ENCODE results near the gene RGPD3.

RGPD3 gene

GRCh38 chr2:106363791-106364190, 104.4 kb downstream of the RGPD3 start:
- TF ChIP-seq EP300 (IDR thresholded peaks at IDR 0.05; ENCODE audit: borderline replicate concordance) (no peak), USF1 (IDR thresholded peaks at IDR 0.05) (no peak), TEAD4 (IDR thresholded peaks at IDR 0.05) (no peak), TCF12 (IDR thresholded peaks at IDR 0.05; ENCODE audit: low read depth) (no peak), TAF1 (IDR thresholded peaks at IDR 0.05; ENCODE audit: low read depth) (no peak), ZBTB7A (IDR thresholded peaks at IDR 0.05; ENCODE audit: low read depth) (no peak), FOXM1 (IDR thresholded peaks at IDR 0.05; ENCODE audit: borderline replicate concordance, low read depth) (no peak), CREB1 (IDR thresholded peaks at IDR 0.05; ENCODE audit: low read depth) (no peak), RAD21 (IDR thresholded peaks at IDR 0.05; ENCODE audit: low read depth) (no peak), EGR1 (IDR thresholded peaks at IDR 0.05) (no peak), MAX (IDR thresholded peaks at IDR 0.05) (no peak), CEBPB (IDR thresholded peaks at IDR 0.05) (no peak), YY1 (IDR thresholded peaks at IDR 0.05; ENCODE audit: low read depth) (no peak), NFIC (IDR thresholded peaks at IDR 0.05) (no peak)
- TF ChIP-seq, protein P1, sequence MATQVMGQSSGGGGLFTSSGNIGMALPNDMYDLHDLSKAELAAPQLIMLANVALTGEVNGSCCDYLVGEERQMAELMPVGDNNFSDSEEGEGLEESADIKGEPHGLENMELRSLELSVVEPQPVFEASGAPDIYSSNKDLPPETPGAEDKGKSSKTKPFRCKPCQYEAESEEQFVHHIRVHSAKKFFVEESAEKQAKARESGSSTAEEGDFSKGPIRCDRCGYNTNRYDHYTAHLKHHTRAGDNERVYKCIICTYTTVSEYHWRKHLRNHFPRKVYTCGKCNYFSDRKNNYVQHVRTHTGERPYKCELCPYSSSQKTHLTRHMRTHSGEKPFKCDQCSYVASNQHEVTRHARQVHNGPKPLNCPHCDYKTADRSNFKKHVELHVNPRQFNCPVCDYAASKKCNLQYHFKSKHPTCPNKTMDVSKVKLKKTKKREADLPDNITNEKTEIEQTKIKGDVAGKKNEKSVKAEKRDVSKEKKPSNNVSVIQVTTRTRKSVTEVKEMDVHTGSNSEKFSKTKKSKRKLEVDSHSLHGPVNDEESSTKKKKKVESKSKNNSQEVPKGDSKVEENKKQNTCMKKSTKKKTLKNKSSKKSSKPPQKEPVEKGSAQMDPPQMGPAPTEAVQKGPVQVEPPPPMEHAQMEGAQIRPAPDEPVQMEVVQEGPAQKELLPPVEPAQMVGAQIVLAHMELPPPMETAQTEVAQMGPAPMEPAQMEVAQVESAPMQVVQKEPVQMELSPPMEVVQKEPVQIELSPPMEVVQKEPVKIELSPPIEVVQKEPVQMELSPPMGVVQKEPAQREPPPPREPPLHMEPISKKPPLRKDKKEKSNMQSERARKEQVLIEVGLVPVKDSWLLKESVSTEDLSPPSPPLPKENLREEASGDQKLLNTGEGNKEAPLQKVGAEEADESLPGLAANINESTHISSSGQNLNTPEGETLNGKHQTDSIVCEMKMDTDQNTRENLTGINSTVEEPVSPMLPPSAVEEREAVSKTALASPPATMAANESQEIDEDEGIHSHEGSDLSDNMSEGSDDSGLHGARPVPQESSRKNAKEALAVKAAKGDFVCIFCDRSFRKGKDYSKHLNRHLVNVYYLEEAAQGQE (IDR thresholded peaks at IDR 0.05; ENCODE audit: low read depth) = no peak

- TF ChIP-seq USF1 (IDR thresholded peaks at IDR 0.05) (no peak), RAD21 (IDR thresholded peaks at IDR 0.05; ENCODE audit: low read depth) (no peak), TAF1 (IDR thresholded peaks at IDR 0.05; ENCODE audit: low read depth) (no peak), YY1 (IDR thresholded peaks at IDR 0.05; ENCODE audit: low read depth) (no peak), ZBTB7A (IDR thresholded peaks at IDR 0.05; ENCODE audit: low read depth) (no peak), NFIC (IDR thresholded peaks at IDR 0.05) (no peak), MAX (IDR thresholded peaks at IDR 0.05) (no peak), FOXM1 (IDR thresholded peaks at IDR 0.05; ENCODE audit: borderline replicate concordance, low read depth) (no peak)
- TF ChIP-seq, protein P1 (IDR thresholded peaks at IDR 0.05; ENCODE audit: low read depth) = no peak
These were observed 105.4 kb downstream of the RGPD3 start for GRCh38 chr2:106362789-106363188.

- TF ChIP-seq CEBPB (IDR thresholded peaks at IDR 0.05) (no peak), CREB1 (IDR thresholded peaks at IDR 0.05; ENCODE audit: low read depth) (no peak)
- TF ChIP-seq, protein P1 (IDR thresholded peaks at IDR 0.05; ENCODE audit: low read depth) = no peak
These were observed 108.7 kb downstream of the RGPD3 start for GRCh38 chr2:106359512-106359911.

DNA sequence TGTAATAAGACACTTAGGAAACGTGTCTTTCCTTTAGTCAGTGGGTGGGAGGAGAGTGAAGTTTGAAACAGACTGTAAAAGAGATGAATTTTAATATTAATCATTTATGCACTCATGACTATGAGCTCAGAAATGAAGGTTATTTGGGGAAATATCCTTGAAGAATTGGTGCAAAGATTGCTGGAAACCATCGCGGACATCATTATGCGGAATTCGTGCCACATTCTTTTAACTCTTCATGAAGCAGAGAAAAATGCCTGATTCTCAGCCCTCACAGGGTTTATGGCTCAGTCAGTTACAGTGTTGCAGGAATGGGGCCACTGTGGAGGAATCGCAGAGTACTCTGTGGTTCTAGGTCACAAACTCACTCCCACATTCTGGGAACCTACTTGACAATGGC, 109.7 kb downstream of the RGPD3 start:
- no peak for TF ChIP-seq CREB1 (IDR thresholded peaks at IDR 0.05; ENCODE audit: low read depth)
- no peak for TF ChIP-seq USF1 (IDR thresholded peaks at IDR 0.05)
- no peak for TF ChIP-seq YY1 (IDR thresholded peaks at IDR 0.05; ENCODE audit: low read depth)
- TF ChIP-seq EP300 (IDR thresholded peaks at IDR 0.05; ENCODE audit: borderline replicate concordance) = no peak
- TF ChIP-seq EGR1 (IDR thresholded peaks at IDR 0.05) = no peak
- no peak for TF ChIP-seq CEBPB (IDR thresholded peaks at IDR 0.05)
- no peak for TF ChIP-seq MAX (IDR thresholded peaks at IDR 0.05)
- TF ChIP-seq, protein P1 (IDR thresholded peaks at IDR 0.05; ENCODE audit: low read depth) = no peak
- no peak for TF ChIP-seq RAD21 (IDR thresholded peaks at IDR 0.05; ENCODE audit: low read depth)
- TF ChIP-seq ZBTB7A (IDR thresholded peaks at IDR 0.05; ENCODE audit: low read depth) = no peak
- no peak for TF ChIP-seq NFIC (IDR thresholded peaks at IDR 0.05)
- no peak for TF ChIP-seq TAF1 (IDR thresholded peaks at IDR 0.05; ENCODE audit: low read depth)
- TF ChIP-seq TCF12 (IDR thresholded peaks at IDR 0.05; ENCODE audit: low read depth) = no peak

Data from Ishikawa (cell line).